Neutrophil (primary cell): ENCODE measurements around the gene SRPK3.

ENCODE experiments used
- H3K27ac ChIP-seq: fragments of 200-600 bp; sonication (generic); 2 replicates; pipeline ENCODE4 v1.5.1; 2016; ENCODE audit warnings: mild to moderate bottlenecking, moderate library complexity
- H3K27me3 ChIP-seq: fragments of 200-600 bp; sonication (generic); 2 replicates; pipeline ENCODE4 v1.6.0; 2016; ENCODE audit warnings: mild to moderate bottlenecking
- H3K36me3 ChIP-seq: fragments of 200-600 bp; sonication (generic); 2 replicates; pipeline ENCODE4 v1.5.1; 2017
- H3K4me1 ChIP-seq, 2 experiments: fragments of 200-600 bp in 1 of 2; sonication (generic) in 1 of 2; 1 replicate in 1 of 2; 2 replicates in 1 of 2; pipeline versions ENCODE4 v1.5.1 to v1.6.1; 2013 to 2016; ENCODE audit warnings: low read depth in 1 of 2, low read length in 1 of 2, mild to moderate bottlenecking in 1 of 2, moderate library complexity in 1 of 2; ENCODE audit not compliant: control insufficient read depth in 1 of 2, insufficient read depth in 1 of 2
- H3K4me3 ChIP-seq, 2 experiments: fragments of 200-600 bp in 1 of 2; sonication (generic) in 1 of 2; 1 replicate in 1 of 2; 2 replicates in 1 of 2; pipeline ENCODE4 v1.5.1; 2013 to 2016; ENCODE audit warnings: low read depth in 1 of 2, low read length in 1 of 2, mild to moderate bottlenecking in 1 of 2, moderate library complexity in 1 of 2
- H3K9me3 ChIP-seq: fragments of 200-600 bp; sonication (generic); 2 replicates; pipeline ENCODE4 v1.5.1; 2016
- CTCF ChIP-seq: fragments of 200-600 bp; sonication (generic); IDR thresholded peaks from 2 replicates; pipeline ENCODE4 v1.5.1; 2016; ENCODE audit warnings: antibody characterized with exemption

SRPK3 gene

DNA sequence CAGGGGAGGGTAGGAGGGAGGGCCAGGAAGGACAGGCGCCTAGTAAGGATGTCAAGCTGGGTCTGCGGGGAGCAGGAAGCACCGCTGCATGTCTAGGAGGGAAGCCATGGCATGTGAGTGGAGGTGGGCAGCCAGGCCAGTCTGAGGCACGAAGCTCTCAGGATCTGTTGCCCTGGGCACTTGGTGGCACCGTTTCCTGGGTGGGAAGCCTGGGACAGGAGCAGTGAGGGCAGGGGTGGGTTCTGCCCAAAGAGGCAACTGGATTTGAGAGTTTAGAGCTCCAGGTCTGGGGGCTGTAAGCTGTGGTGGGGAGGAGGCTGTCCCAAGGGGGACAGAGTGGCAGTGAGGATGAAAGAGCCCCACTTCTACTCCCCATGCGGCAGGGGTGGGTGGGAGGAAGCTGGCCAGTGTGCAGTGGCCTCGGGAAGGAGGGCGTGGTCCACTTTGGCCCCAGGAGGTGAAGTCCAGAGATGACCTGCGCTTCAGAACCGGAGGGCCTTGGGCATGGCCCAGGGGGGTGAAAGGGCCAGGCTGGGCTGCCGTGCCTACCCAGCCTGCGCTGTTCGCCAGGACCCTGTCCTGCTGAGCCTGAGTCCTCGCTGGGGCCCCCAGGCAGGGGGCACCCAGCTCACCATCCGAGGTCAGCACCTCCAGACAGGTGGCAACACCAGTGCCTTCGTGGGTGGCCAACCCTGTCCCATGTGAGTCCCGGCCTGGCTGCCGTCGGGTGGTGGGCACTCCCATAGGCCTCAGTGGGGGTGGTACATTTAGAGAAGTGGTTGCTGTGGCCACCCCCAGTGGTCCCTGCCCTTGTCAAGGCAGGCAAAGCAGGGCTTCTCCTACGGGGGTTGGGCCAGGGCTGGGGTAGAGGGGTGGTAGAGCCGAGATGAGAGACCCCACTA is 8.3 kb upstream of the SRPK3 start:
- TF ChIP-seq CTCF = no peak
- Histone ChIP-seq H3K36me3 (no peaks in the 10 kb centered on the region), H3K27me3 (no peaks in the 10 kb centered on the region), H3K4me1 (no peaks in the 10 kb centered on the region), H3K9me3 (no peaks in the 10 kb centered on the region), H3K4me3 (no peak overlapping the region), H3K27ac (no peak overlapping the region)

DNA sequence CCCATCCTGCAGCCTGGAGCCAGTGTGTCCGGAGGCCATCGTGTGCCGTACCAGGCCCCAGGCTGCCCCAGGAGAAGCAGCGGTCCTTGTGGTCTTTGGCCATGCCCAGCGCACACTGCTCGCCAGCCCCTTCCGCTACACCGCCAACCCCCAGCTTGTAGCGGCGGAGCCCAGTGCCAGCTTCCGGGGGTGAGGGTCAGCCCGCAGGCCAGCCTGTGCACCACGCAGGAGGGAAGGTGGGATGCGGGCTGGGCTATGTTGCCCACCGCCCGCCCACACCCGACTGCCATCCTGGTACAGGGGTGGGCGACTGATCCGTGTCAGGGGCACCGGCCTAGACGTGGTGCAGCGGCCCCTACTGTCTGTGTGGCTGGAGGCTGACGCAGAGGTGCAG is 7.6 kb upstream of the SRPK3 start:
- no peaks in the 10 kb centered on the region for H3K9me3 ChIP-seq
- TF ChIP-seq CTCF = no peak
- no peaks in the 10 kb centered on the region for H3K36me3 ChIP-seq
- no peaks in the 10 kb centered on the region for H3K4me1 ChIP-seq
- no peak overlapping the region for H3K4me3 ChIP-seq
- H3K27me3 ChIP-seq = no peaks in the 10 kb centered on the region
- no peak overlapping the region for H3K27ac ChIP-seq

GRCh38 chrX:153773741-153774575 is 6.9 kb upstream of the SRPK3 start:
- Histone ChIP-seq H3K9me3 (no peaks in the 10 kb centered on the region), H3K4me3 (no peak overlapping the region), H3K27me3 (peaks cover 5% of the 10 kb centered on the region), H3K36me3 (no peaks in the 10 kb centered on the region), H3K4me1 (no peaks in the 10 kb centered on the region), H3K27ac (no peak overlapping the region)
- TF ChIP-seq CTCF = no peak

GRCh38 chrX:153774576-153775292 is 6.1 kb upstream of the SRPK3 start:
- Histone ChIP-seq H3K4me3 (no peak overlapping the region), H3K9me3 (no peaks in the 10 kb centered on the region), H3K27ac (no peak overlapping the region), H3K27me3 (peaks cover 13% of the 10 kb centered on the region), H3K36me3 (no peaks in the 10 kb centered on the region), H3K4me1 (no peaks in the 10 kb centered on the region)
- TF ChIP-seq CTCF = no peak

DNA sequence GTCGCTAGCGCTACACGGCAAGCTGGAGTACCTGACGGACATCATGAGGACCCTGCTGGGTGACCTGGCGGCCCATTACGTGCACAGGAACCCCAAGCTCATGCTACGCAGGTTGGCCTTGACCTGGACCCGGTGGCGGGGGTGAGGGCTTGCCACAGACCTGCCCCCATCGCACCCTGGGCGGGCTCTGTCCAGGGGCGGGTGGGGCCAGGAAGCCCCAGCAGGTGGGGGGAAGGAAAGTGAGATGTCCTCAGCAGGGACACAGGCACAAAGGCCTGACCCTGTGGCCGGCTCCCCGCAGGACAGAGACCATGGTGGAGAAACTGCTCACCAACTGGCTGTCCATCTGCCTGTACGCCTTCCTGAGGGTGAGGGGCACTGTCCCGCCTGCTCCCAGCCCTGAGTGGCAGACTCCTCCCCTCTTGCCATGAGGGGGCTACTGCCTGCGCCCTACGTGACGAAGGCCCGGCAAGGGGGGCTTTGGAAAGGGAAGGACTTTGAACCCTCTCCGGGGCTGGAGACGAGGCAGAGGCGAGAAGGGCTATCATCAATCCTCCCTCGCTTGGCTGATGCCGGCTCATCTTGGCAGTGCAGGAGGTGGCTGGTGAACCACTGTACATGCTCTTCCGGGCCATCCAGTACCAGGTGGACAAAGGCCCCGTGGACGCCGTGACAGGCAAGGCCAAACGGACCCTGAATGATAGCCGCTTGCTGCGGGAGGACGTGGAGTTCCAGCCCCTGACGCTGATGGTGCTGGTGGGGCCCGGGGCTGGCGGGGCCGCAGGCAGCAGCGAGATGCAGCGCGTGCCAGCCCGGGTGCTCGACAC is 5.3 kb upstream of the SRPK3 start:
- no peak overlapping the region for H3K27ac ChIP-seq
- no peaks in the 10 kb centered on the region for H3K9me3 ChIP-seq
- TF ChIP-seq CTCF = no peak
- peaks cover 20% of the 10 kb centered on the region for H3K27me3 ChIP-seq
- H3K36me3 ChIP-seq = no peaks in the 10 kb centered on the region
- no peaks in the 10 kb centered on the region for H3K4me1 ChIP-seq
- H3K4me3 ChIP-seq = no peak overlapping the region
